Upper lobe of right lung (tissue), 1 donor: Measurements from ENCODE around the gene STH. TPM values are rescaled to one million over a fixed set of nuclear protein-coding genes. Genes with fewer than 3 reads are reported as not detected.

ENCODE experiments used
- ATAC-seq: fragments of 200-7000 bp; cut with Tn5 transposase; one replicate; pipeline ENCODE4 v1.9.1; 2020; ENCODE audit warnings: mild to moderate bottlenecking, moderate library complexity
- DNase-seq: peaks from one replicate; pipeline ENCODE4 v3.0.0-alpha.2; 2020
- H3K27ac ChIP-seq: fragments of 200-600 bp; one replicate; pipeline ENCODE4 v1.8.0; 2022
- H3K27me3 ChIP-seq: fragments of 200-600 bp; one replicate; pipeline ENCODE4 v1.8.0; 2022; ENCODE audit warnings: mild to moderate bottlenecking
- H3K36me3 ChIP-seq: fragments of 200-600 bp; one replicate; pipeline ENCODE4 v1.8.0; 2022
- H3K4me1 ChIP-seq: fragments of 200-600 bp; one replicate; pipeline ENCODE4 v1.8.0; 2022
- H3K4me3 ChIP-seq: fragments of 200-600 bp; one replicate; pipeline ENCODE4 v1.8.0; 2022; ENCODE audit warnings: mild to moderate bottlenecking
- H3K9me3 ChIP-seq: fragments of 200-600 bp; one replicate; pipeline ENCODE4 v1.8.0; 2022
- CTCF ChIP-seq: fragments of 200-600 bp; IDR thresholded peaks from one replicate; pipeline ENCODE4 v1.8.0; 2022; ENCODE audit warnings: antibody characterized with exemption
- intact Hi-C: fragments of 100-400 bp; cut with DNase I; formaldehyde crosslinking; loops from one replicate; pipeline ENCODE4 v1.11.0; 2022
- long read RNA-seq: library from polyadenylated mRNA; unstranded; transcript quantifications from one replicate; pipeline ENCODE4 v2.0.0, GENCODE V29; 2021
- total RNA-seq: library from RNA; stranded (reverse); fragmentation: NEBNext Ultra II Directional; extraction: Animal tissue kit (Norgen Biotek cat#: 25700); gene quantifications from one replicate; pipeline ENCODE4 v1.2.1, GENCODE V29; 2021
- donor health status: DM: no; HTN: yes; CAD: no; lungs with severe emphysema.

The STH gene
- not detected for total RNA-seq
- long read RNA-seq: 0 reads

GRCh38 chr17:45998987-45999899 is at the start of gene STH:
Gene STH (plus strand): TSS chr17:45999250. CDS start chr17:45999280, 30 bp downstream.
- H3K4me1 ChIP-seq: no peaks in the 10 kb centered on the region
- no peak for TF ChIP-seq CTCF
- H3K9me3 ChIP-seq: no peaks in the 10 kb centered on the region
- no peak within 1 kb of the TSS for H3K4me3 ChIP-seq
- no peaks in the 10 kb centered on the region for H3K27me3 ChIP-seq
- ATAC-seq (no peak), DNase-seq (no peak)
- intact Hi-C loops: no loop called here
- no peaks in the 10 kb centered on the region for H3K36me3 ChIP-seq
- no peak within 1 kb of the TSS for H3K27ac ChIP-seq

GRCh38 chr17:45949755-45950320 is 49.2 kb upstream of the STH start:
- intact Hi-C loops: no loop called here
- H3K4me3 ChIP-seq: no peak overlapping the region
- H3K36me3 ChIP-seq: no peaks in the 10 kb centered on the region
- no peak overlapping the region for H3K27ac ChIP-seq
- no peak for ATAC-seq
- H3K27me3 ChIP-seq: peaks cover 19% of the 10 kb centered on the region
- H3K4me1 ChIP-seq: peaks cover 10% of the 10 kb centered on the region
- no peak for TF ChIP-seq CTCF
- no peak for DNase-seq
- H3K9me3 ChIP-seq: no peaks in the 10 kb centered on the region

GRCh38 chr17:45950888-45951287 is 48.2 kb upstream of the STH start:
- intact Hi-C loops: no loop called here
- no peak for TF ChIP-seq CTCF
- no peaks in the 10 kb centered on the region for H3K9me3 ChIP-seq
- no peak for ATAC-seq
- H3K4me1 ChIP-seq: peaks cover 10% of the 10 kb centered on the region
- no peak overlapping the region for H3K27ac ChIP-seq
- no peak overlapping the region for H3K4me3 ChIP-seq
- no peaks in the 10 kb centered on the region for H3K36me3 ChIP-seq
- DNase-seq: no peak
- H3K27me3 ChIP-seq: peaks cover 19% of the 10 kb centered on the region

GRCh38 chr17:45951403-45951802 is 47.6 kb upstream of the STH start:
- no peaks in the 10 kb centered on the region for H3K9me3 ChIP-seq
- H3K4me3 ChIP-seq: no peak overlapping the region
- H3K27me3 ChIP-seq: peaks cover 19% of the 10 kb centered on the region
- TF ChIP-seq CTCF: no peak
- no peaks in the 10 kb centered on the region for H3K36me3 ChIP-seq
- no peak overlapping the region for H3K27ac ChIP-seq
- ATAC-seq (no peak), DNase-seq (no peak)
- intact Hi-C loops: no loop called here
- H3K4me1 ChIP-seq: peaks cover 10% of the 10 kb centered on the region

- Histone ChIP-seq H3K9me3 (no peaks in the 10 kb centered on the region), H3K36me3 (no peaks in the 10 kb centered on the region), H3K4me3 (no peak overlapping the region), H3K4me1 (peaks cover 10% of the 10 kb centered on the region), H3K27me3 (peaks cover 19% of the 10 kb centered on the region), H3K27ac (no peak overlapping the region)
- ATAC-seq (no peak), DNase-seq (no peak)
- intact Hi-C loops: no loop called here
- TF ChIP-seq CTCF: no peak
Measured at GRCh38 chr17:45951941-45952340, 47.1 kb upstream of the STH start.
